ENCODE measurements around the gene AGAP1.

- TF ChIP-seq POLR2A (IDR thresholded peaks at IDR 0.05) (no peak), CTCF (IDR thresholded peaks at IDR 0.05) (no peak), EP300 (IDR thresholded peaks at IDR 0.05) (no peak), POLR2AphosphoS5 (IDR thresholded peaks at IDR 0.05) (no peak)
Measured at GRCh38 chr2:235854276-235854675, 360.4 kb downstream of the AGAP1 start.
